Heart right ventricle (tissue), 16 donors: ENCODE results near the gene PSMD13. TPM values are rescaled to one million over a fixed set of nuclear protein-coding genes. Genes with fewer than 3 reads are reported as not detected.
"Not testable (repeated sequence)": the region's sequence is repeated elsewhere in the genome, so short reads cannot be mapped to it uniquely, and the experiment has no call there.

Experiments used
- ATAC-seq, 8 donors: fragments of 200-7000 bp; cut with Tn5 transposase; one replicate each; pipeline ENCODE4 v1.9.1; 2020; ENCODE audit warnings: mild to moderate bottlenecking in 8 of 8, moderate library complexity in 8 of 8, moderate number of reproducible peaks in 1 of 8
- DNase-seq, 2 donors: peaks; one replicate each; pipeline ENCODE4 v3.0.0-alpha.2; 2020
- H3K27ac ChIP-seq, 10 donors: fragments of 200-600 bp; sonication (generic) in 2 of 10; one replicate each; pipeline versions ENCODE4 v1.5.0 to v1.8.0; 2020 to 2022; ENCODE audit warnings: mild to moderate bottlenecking in 3 of 10
- H3K27me3 ChIP-seq, 7 donors: fragments of 200-600 bp; one replicate each; pipeline ENCODE4 v1.8.0; 2021 to 2022; ENCODE audit warnings: mild to moderate bottlenecking in 2 of 7
- H3K36me3 ChIP-seq, 9 donors: fragments of 200-600 bp; sonication (generic) in 1 of 9; one replicate each; pipeline versions ENCODE4 v1.5.0 to v1.8.0; 2020 to 2022; ENCODE audit warnings: mild to moderate bottlenecking in 2 of 9
- H3K4me1 ChIP-seq, 9 donors: fragments of 200-600 bp; sonication (generic) in 1 of 9; one replicate each; pipeline versions ENCODE4 v1.5.0 to v1.8.0; 2020 to 2022; ENCODE audit warnings: mild to moderate bottlenecking in 4 of 9
- H3K4me3 ChIP-seq, 10 donors: fragments of 200-600 bp; sonication (generic) in 2 of 10; one replicate each; pipeline versions ENCODE4 v1.5.0 to v1.8.0; 2020 to 2022; ENCODE audit warnings: mild to moderate bottlenecking in 7 of 10, moderate library complexity in 2 of 10
- H3K9me3 ChIP-seq, 11 donors: fragments of 200-600 bp in 10 of 11; sonication (generic) in 2 of 11; one replicate each; pipeline versions ENCODE4 v1.5.0 to v1.8.0; 2013 to 2022; ENCODE audit warnings: mild to moderate bottlenecking in 2 of 11, control low read depth in 1 of 11, moderate library complexity in 1 of 11
- WGBS, 2 donors: extraction: QIAGEN DNeasy Blood & Tissue Kit; methylation state at CpG; one replicate each; pipeline ENCODE4 v1.1.7; 2013; ENCODE audit warnings: inconsistent platforms in 1 of 2; 5-methylcytosine and 5-hydroxymethylcytosine counted together
- intact Hi-C, 10 donors: fragments of 100-400 bp; cut with DNase I; formaldehyde crosslinking; loops; one replicate each; pipeline versions ENCODE4 v1.11.1 to v1.14.2; 2022
- polyA plus RNA-seq, 2 donors: library from polyadenylated mRNA; stranded (reverse); fragments of 200-250 nt; gene quantifications; one replicate each; pipeline ENCODE4 v1.2.3, GENCODE V29; 2013
- total RNA-seq, 10 donors: library from RNA; stranded (reverse); fragmentation: NEBNext Ultra II Directional in 3 of 10; extraction: Animal tissue kit (Norgen Biotek cat#: 25700) in 3 of 10; gene quantifications; one replicate each; pipeline versions ENCODE4 v1.2.1 to v1.2.4, GENCODE V29; 2021 to 2023
- TF ChIP-seq, protein P1 (sequence below), 9 donors: fragments of 200-600 bp; sonication (generic) in 2 of 9; IDR thresholded peaks; one replicate each; pipeline versions ENCODE4 v1.5.0 to v1.8.0; 2021 to 2022; ENCODE audit warnings: antibody characterized with exemption in 9 of 9, mild to moderate bottlenecking in 5 of 9, moderate library complexity in 1 of 9
- donor health status: Arrhythmogenic right ventricular cardiomyopathy.
- donor health status: ischemic (EF 13 %, LVEDD 7.1; RV severe dilation, severe dysfunction).
- donor health status: healthy with polysubstance abuse.
- donor health status: DM: no; HTN: yes; CAD: no.
- donor health status: DM: no; HTN: no; CAD: no.
- donor health status: ischemic (EF 25% LVEDD 6.9; RV normal size, moderate dysfunction).
- donor health status: ischemic (EF 25% LVEDD 5.7; RV mildly dilated, moderate dysfunction).
- donor health status: healthy.
- donor health status: DM: yes; HTN: yes; CAD: no.
- donor health status: Ischemic cardiomyopathy.
- donor health status: ischemic (EF 35%, LVEDD 5.7; RV mildly dilated, moderate dysfunction).
- donor health status: nonischemic (EF 11% LVEDD 7.7; RV severe dilation, severe dysfunction).
- donor health status: DM: yes; HTN: yes; CAD: no.
- donor health status: PGD.
- donor health status: ischemic (EF 29% LVEDD 5.4; RV normal size, mild dysfunction).
- donor health status: nonischemic (EF 23%, LVEDD 6.1; RV moderate dilation, normal function).

PSMD13 gene
- total and polyA plus RNA-seq, 12 donors: 78.7 to 163 (median 94.4) TPM

DNA sequence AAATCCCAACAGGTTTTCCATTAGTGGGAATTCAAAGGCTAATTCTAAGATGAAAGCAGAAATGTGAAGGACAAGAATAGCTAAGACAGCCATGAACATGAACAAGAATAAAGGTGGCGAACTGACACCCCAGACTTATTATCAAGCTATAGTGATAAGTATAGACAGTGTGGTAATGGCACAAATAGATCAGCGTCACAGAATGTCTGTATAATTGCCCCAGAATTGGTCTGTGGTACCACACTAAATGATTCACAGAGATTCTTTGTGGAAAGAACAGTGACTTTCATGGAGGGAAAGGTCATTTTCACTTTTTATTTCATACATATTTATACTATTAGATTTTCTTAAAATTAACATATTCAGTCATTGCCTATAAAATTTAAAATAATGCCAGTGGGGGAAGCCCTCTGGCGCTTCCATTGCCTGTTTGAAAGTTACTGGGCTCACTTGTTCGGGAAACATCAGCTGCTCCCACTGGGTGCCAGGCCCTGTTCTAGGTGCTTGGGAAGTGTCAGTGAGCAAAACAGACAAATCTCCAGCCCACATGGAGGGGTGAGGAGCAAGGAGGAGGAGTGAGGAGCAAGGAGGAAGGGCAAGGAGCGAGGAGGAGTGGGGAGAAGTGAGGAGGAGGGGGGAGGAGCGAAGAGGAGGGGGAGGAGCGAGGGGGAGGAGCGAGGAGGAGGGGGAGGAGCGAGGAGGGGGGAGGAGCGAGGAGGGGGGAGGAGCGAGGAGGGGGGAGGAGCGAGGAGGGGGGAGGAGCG, 30.1 kb downstream of the PSMD13 start:
- intact Hi-C loops: no loop called here
- H3K4me3 ChIP-seq: no peak overlapping the region
- ATAC-seq (peak in 1 of 8 donors; percentile 20), DNase-seq (no peak)
- no peak overlapping the region for H3K27ac ChIP-seq
- peaks cover 0 to 30% (median 11%) of the 10 kb centered on the region in 7 donors for H3K27me3 ChIP-seq
- peaks cover 0 to 35% (median 0%) of the 10 kb centered on the region in 9 donors for H3K4me1 ChIP-seq
- TF ChIP-seq, protein P1, sequence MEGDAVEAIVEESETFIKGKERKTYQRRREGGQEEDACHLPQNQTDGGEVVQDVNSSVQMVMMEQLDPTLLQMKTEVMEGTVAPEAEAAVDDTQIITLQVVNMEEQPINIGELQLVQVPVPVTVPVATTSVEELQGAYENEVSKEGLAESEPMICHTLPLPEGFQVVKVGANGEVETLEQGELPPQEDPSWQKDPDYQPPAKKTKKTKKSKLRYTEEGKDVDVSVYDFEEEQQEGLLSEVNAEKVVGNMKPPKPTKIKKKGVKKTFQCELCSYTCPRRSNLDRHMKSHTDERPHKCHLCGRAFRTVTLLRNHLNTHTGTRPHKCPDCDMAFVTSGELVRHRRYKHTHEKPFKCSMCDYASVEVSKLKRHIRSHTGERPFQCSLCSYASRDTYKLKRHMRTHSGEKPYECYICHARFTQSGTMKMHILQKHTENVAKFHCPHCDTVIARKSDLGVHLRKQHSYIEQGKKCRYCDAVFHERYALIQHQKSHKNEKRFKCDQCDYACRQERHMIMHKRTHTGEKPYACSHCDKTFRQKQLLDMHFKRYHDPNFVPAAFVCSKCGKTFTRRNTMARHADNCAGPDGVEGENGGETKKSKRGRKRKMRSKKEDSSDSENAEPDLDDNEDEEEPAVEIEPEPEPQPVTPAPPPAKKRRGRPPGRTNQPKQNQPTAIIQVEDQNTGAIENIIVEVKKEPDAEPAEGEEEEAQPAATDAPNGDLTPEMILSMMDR (IDR thresholded peaks at IDR 0.05): no peak
- whole genome bisulfite sequencing, 2 donors: 85 to 88% methylated on average over 4 to 5 of the region's 13 CpGs
- H3K9me3 ChIP-seq: peaks cover 0 to 11% (median 5%) of the 10 kb centered on the region in 11 donors
- no peaks in the 10 kb centered on the region for H3K36me3 ChIP-seq

DNA sequence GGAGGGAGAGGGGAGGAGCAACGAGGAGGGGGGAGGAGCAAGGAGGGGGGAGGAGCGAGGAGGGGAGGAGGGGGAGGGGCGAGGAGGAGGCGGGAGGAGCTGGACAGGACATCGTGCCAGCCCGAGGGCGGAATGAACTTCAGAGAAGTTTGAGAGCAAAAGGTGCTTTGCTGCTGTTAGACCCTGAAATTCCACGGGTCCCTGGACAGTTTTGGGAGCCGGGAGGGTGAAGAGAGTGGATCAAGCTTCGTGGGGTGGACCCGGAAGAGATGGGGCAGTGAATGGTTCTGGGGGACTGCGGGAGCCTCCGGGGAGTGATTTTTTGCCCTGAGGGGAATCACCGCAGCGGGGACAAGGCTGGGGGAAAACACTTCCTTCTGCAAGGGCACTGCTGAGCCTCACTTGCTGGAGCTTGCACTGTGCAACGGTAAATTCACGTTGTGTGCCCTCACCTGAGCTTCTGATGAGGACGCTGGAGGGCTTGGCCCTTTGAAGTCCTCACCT, 30.8 kb downstream of the PSMD13 start:
- intact Hi-C loops: no loop called here
- peaks cover 0 to 35% (median 0%) of the 10 kb centered on the region in 9 donors for H3K4me1 ChIP-seq
- peaks cover 0 to 32% (median 14%) of the 10 kb centered on the region in 7 donors for H3K27me3 ChIP-seq
- peak overlapping the region in 7 of 10 donors; percentile 42 to 97 (median 65) for H3K27ac ChIP-seq
- DNase-seq (no peak), ATAC-seq (peak; percentile 37 to 69 (median 45))
- 70 to 74% methylated on average over 17 of the region's 18 CpGs for WGBS, 2 donors
- H3K4me3 ChIP-seq: peak overlapping the region in 6 of 10 donors; percentile 22 to 55 (median 34)
- H3K36me3 ChIP-seq: no peaks in the 10 kb centered on the region
- TF ChIP-seq, protein P1 (IDR thresholded peaks at IDR 0.05): no peak
- H3K9me3 ChIP-seq: peaks cover 0 to 11% (median 5%) of the 10 kb centered on the region in 11 donors

DNA sequence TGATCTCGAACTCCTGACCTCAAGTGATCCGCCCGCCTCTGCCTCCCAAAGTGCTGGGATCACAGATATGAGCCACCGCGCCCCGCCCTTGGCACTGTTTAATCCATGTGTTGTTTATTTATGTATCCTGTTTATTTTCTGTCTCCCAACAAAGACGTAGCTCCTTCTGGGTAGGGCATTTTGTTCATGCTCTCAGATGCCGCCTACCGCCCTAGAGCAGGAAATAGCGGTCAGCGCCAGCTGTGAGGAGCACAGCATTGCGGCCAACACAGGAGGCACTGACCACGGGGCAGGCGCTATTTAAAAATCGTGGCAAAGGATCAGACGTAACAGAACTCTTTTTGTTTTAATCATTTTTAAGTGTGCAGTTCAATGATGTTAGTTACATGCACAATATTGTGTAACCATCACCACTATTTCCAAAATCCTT, 32.0 kb downstream of the PSMD13 start:
- Histone ChIP-seq H3K4me3 (peak overlapping the region in 6 of 10 donors; percentile 11 to 55 (median 34)), H3K27me3 (peaks cover 0 to 32% (median 15%) of the 10 kb centered on the region in 7 donors), H3K9me3 (peaks cover 0 to 11% (median 5%) of the 10 kb centered on the region in 11 donors), H3K4me1 (peaks cover 0 to 35% (median 0%) of the 10 kb centered on the region in 9 donors), H3K27ac (peak overlapping the region in 9 of 10 donors; percentile 9 to 97 (median 58))
- intact Hi-C loops, H3K36me3 ChIP-seq: not testable (repeated sequence)
- WGBS, 2 donors: 61 to 63% methylated on average over 16 of the region's 16 CpGs
- peak; percentile 59 to 85 (median 80) for ATAC-seq
- TF ChIP-seq, protein P1 (IDR thresholded peaks at IDR 0.05): peak in 1 of 9 donors; percentile 15
- DNase-seq: peak in 1 of 2 donors; percentile 46

DNA sequence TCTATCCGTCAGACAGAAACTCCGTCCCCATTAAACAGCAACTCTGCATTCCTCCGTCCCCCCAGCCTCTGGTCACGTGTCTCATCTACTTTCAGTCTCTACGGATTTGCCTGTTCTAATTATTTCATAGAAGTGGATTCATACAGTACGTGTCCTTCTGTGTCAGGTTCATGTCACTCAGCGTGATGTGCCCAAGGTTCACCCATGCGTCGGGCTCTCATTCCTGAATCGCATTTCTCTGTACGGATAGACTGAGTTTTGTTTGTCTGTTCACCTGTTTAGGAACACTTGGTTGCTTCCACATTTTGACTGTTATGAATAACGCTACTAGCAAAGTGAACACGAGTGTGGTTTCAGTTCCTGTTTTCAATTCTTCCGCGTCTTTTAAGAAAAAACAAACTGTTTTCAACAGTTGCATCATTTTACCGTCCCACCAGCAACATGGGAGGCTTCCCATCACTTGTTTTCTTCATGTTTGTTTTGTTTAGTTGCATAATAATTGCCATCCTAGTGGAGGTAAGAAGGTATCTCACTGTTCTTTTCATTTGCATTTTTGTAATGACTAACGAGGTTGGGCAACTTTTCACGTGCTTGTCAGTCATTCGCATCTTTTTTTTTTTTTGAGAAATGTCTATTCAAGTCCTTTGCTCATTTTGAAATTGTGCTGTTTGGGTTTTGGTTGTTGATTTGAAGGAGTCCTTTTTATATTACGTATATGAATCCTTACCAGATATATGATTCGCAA, 32.5 kb downstream of the PSMD13 start:
- DNase-seq: no peak
- intact Hi-C loops: no loop called here
- peak overlapping the region in 4 of 10 donors; percentile 11 to 55 (median 36) for H3K4me3 ChIP-seq
- H3K36me3 ChIP-seq: no peaks in the 10 kb centered on the region
- TF ChIP-seq, protein P1 (IDR thresholded peaks at IDR 0.05): no peak
- peaks cover 0 to 32% (median 15%) of the 10 kb centered on the region in 7 donors for H3K27me3 ChIP-seq
- peaks cover 0 to 35% (median 0%) of the 10 kb centered on the region in 9 donors for H3K4me1 ChIP-seq
- peaks cover 0 to 11% (median 5%) of the 10 kb centered on the region in 11 donors for H3K9me3 ChIP-seq
- WGBS, 2 donors: 56 to 59% methylated on average over 21 of the region's 21 CpGs
- peak overlapping the region in 8 of 10 donors; percentile 9 to 97 (median 57) for H3K27ac ChIP-seq
- peak in 7 of 8 donors; percentile 32 to 63 (median 49) for ATAC-seq
